Measurements from ENCODE around the gene TMEM116. TPM values are rescaled to one million over a fixed set of nuclear protein-coding genes. Genes with fewer than 3 reads are reported as not detected.
"Not testable (repeated sequence)": the region's sequence is repeated elsewhere in the genome, so short reads cannot be mapped to it uniquely, and the experiment has no call there.

TMEM116 gene
- total RNA-seq = 1 to 10 TPM; 4.6 to 8.0 TPM

- H3K36me3 ChIP-seq (replicated peaks in 1 of 2; ENCODE audit: insufficient read depth in 1 of 2, low read depth in 2 of 2) = no peaks in the 10 kb centered on the region
- TF ChIP-seq, protein P1, sequence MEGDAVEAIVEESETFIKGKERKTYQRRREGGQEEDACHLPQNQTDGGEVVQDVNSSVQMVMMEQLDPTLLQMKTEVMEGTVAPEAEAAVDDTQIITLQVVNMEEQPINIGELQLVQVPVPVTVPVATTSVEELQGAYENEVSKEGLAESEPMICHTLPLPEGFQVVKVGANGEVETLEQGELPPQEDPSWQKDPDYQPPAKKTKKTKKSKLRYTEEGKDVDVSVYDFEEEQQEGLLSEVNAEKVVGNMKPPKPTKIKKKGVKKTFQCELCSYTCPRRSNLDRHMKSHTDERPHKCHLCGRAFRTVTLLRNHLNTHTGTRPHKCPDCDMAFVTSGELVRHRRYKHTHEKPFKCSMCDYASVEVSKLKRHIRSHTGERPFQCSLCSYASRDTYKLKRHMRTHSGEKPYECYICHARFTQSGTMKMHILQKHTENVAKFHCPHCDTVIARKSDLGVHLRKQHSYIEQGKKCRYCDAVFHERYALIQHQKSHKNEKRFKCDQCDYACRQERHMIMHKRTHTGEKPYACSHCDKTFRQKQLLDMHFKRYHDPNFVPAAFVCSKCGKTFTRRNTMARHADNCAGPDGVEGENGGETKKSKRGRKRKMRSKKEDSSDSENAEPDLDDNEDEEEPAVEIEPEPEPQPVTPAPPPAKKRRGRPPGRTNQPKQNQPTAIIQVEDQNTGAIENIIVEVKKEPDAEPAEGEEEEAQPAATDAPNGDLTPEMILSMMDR (IDR thresholded peaks at IDR 0.05) = peak; percentile 35 to 87 (median 67)
- TF ChIP-seq POLR2A (IDR thresholded peaks at IDR 0.05) = peak; percentile 76 to 97 (median 96)
- 0% methylated on average over 8 to 64 of the region's 67 CpGs for WGBS, 2 donors
- H3K4me1 ChIP-seq = peaks cover 37% of the 10 kb centered on the region
- peak; percentile 99 to 100 (median 100) for DNase-seq
- ATAC-seq = peak; percentile 93
- H3K27ac ChIP-seq = peak within 1 kb of the TSS; percentile 86 to 98 (median 94)
- no peaks in the 10 kb centered on the region for H3K9me3 ChIP-seq
- no peaks in the 10 kb centered on the region for H3K27me3 ChIP-seq
- peak within 1 kb of the TSS; percentile 42 to 95 for H3K4me3 ChIP-seq
- intact Hi-C loops (cut with DNase I) = no loop called here
Measured at GRCh38 chr12:112012775-112013600, at the start of gene TMEM116, which contains the start of gene ERP29. TSS of gene TMEM116 (minus strand) at chr12:112013165. CDS start at chr12:112005270, 7,895 bp downstream. TSS of gene ERP29 (plus strand) at chr12:112013426. CDS start at chr12:112013466, 40 bp downstream.

DNA sequence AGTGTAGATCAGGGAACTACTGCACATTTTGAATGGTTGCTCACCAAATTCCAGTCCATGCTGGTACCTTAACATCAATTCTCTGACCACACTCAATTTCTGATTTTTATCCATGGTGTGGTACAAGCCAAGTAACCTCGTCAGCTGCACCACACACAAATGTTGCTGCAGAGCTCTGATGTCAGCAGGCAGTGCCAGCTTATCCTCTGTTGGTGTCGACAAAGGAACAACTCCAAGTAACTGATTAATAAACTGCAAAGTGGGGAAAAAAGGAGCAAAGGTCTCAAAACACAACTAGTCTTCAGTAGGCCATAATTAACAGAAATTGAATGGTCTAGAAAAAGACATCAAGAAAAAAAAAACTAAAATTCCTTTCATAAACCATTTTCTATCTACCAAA, 48.2 kb upstream of the TMEM116 start:
- no peak overlapping the region for H3K27ac ChIP-seq
- no peak for ATAC-seq
- WGBS, 2 donors = 40 to 69% methylated on average over 2 of the region's 2 CpGs
- no peaks in the 10 kb centered on the region for H3K27me3 ChIP-seq
- H3K4me3 ChIP-seq = no peak overlapping the region
- H3K9me3 ChIP-seq = no peaks in the 10 kb centered on the region
- peaks cover 11 to 18% of the 10 kb centered on the region in 2 donors for H3K36me3 ChIP-seq (replicated peaks in 1 of 2; ENCODE audit: insufficient read depth in 1 of 2, low read depth in 2 of 2)
- DNase-seq = no peak
- intact Hi-C loops (cut with DNase I) = no loop called here
- H3K4me1 ChIP-seq = no peaks in the 10 kb centered on the region
- no peak for TF ChIP-seq POLR2A (IDR thresholded peaks at IDR 0.05)
- TF ChIP-seq, protein P1 (IDR thresholded peaks at IDR 0.05) = no peak

DNA sequence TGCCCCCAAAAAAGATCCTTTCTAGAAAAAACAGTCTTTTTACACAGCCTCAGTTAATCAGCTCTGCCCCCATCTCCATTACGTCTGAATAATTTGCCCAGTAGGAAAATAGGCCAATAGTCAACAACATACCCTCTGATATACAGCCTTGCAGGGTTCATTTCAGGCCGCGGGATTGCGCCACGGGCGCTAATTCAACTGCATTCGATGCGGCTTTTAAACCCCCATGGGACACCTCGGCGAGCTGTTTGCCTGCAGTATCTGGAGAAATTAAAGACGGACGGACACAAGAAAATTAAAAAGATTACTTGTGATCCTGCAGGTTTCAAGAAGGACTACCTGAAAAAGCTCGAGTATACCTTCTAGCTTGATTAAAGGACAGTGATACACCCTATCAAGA, 36.4 kb upstream of the TMEM116 start:
- Histone ChIP-seq H3K27ac (no peak overlapping the region), H3K9me3 (no peaks in the 10 kb centered on the region), H3K27me3 (no peaks in the 10 kb centered on the region), H3K4me3 (no peak overlapping the region), H3K4me1 (no peaks in the 10 kb centered on the region), H3K36me3 (replicated peaks in 1 of 2; ENCODE audit: insufficient read depth in 1 of 2, low read depth in 2 of 2) (peaks cover 13 to 35% of the 10 kb centered on the region in 2 donors)
- ATAC-seq (no peak), DNase-seq (no peak)
- TF ChIP-seq, protein P1 (IDR thresholded peaks at IDR 0.05) = no peak
- TF ChIP-seq POLR2A (IDR thresholded peaks at IDR 0.05) = no peak
- 92 to 95% methylated on average over 13 of the region's 13 CpGs for WGBS, 2 donors
- intact Hi-C loops (cut with DNase I) = no loop called here

DNA sequence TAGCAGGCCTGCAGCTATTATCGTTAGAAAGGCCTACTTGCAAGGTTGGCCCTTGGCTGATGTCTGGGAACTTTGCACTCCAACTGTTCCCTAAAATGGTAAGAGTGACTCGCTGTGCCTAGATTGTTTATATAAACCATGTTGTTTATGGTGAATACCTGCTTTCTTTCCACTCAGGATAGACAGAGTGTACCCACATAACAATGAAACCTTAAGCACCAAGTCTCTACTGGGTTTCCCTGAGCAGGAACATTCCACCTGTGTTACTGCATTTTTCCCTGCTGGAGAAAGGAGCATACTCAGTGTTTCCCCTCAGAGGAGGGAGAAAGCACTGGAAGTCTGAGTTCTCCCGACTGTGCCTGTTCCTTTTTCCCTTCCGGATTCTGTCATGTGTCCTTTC, 33.0 kb upstream of the TMEM116 start:
- no peak for DNase-seq
- H3K27ac ChIP-seq = no peak overlapping the region
- intact Hi-C loops (cut with DNase I) = no loop called here
- peaks cover 13 to 37% of the 10 kb centered on the region in 2 donors for H3K36me3 ChIP-seq (replicated peaks in 1 of 2; ENCODE audit: insufficient read depth in 1 of 2, low read depth in 2 of 2)
- H3K4me1 ChIP-seq = no peaks in the 10 kb centered on the region
- H3K27me3 ChIP-seq = no peaks in the 10 kb centered on the region
- no peak overlapping the region for H3K4me3 ChIP-seq
- no peak for ATAC-seq
- WGBS, 2 donors = 85 to 89% methylated on average over 4 of the region's 4 CpGs
- TF ChIP-seq, protein P1 (IDR thresholded peaks at IDR 0.05) = no peak
- H3K9me3 ChIP-seq = no peaks in the 10 kb centered on the region

DNA sequence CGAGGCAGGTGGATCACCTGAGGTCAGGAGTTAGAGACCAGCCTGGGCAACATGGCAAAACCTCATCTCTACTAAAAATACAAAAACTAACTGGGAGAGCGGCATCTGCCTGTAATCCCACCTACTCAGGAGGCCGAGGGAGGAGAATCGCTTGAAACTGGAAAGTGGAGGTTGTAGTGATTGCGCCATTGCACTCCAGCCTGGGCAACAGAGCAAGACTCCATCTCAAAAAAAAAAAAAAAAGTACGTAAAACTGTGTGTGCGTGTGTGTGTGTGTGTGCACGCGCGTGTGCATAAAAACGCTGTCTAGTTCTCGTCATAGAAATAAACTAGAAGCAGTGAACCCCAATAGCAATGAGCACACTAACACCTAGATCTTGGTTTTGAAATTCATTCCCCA, 23.6 kb upstream of the TMEM116 start:
- DNase-seq; H3K4me3 ChIP-seq; H3K27ac ChIP-seq; intact Hi-C loops (cut with DNase I); H3K4me1 ChIP-seq; ATAC-seq; H3K9me3 ChIP-seq; H3K27me3 ChIP-seq: not testable (repeated sequence)
- H3K36me3 ChIP-seq (replicated peaks in 1 of 2; ENCODE audit: insufficient read depth in 1 of 2, low read depth in 2 of 2) = peaks cover 4 to 40% of the 10 kb centered on the region in 2 donors
- WGBS, 2 donors = 93 to 94% methylated on average over 12 of the region's 12 CpGs
